HL-60 (cell line): ENCODE measurements around the gene WIZ.

Experiments
- DNase-seq, 2 experiments: peaks; one replicate each; pipeline ENCODE4 v3.0.0-alpha.2; 2010 to 2020; ENCODE audit warnings: low read depth in 1 of 2, low spot score in 1 of 2
- H3K27ac ChIP-seq: fragments of 250-450 bp; sonication (Bioruptor Pico); replicated peaks from 2 replicates; pipeline ENCODE4 v1.5.1; 2020; ENCODE audit warnings: mild to moderate bottlenecking, moderate library complexity
- H3K27me3 ChIP-seq: fragments of 250-450 bp; sonication (Bioruptor Pico); 2 replicates; pipeline ENCODE4 v1.5.1; 2021; ENCODE audit warnings: mild to moderate bottlenecking, moderate library complexity; ENCODE audit not compliant: insufficient read depth, poor library complexity, severe bottlenecking
- H3K4me3 ChIP-seq: replicated peaks from 2 replicates; pipeline ENCODE4 v1.5.1; 2011; ENCODE audit warnings: mild to moderate bottlenecking, control low read depth, low read length; ENCODE audit not compliant: insufficient read depth
- CTCF ChIP-seq: IDR thresholded peaks from one replicate; pipeline ENCODE4 v1.5.1; 2011; ENCODE audit warnings: low read length, control low read depth, inconsistent platforms; ENCODE audit not compliant: insufficient read depth
- GABPA ChIP-seq: IDR thresholded peaks from 2 replicates; pipeline ENCODE4 v1.6.1; 2012; ENCODE audit warnings: low read depth
- POLR2AphosphoS5 ChIP-seq: IDR thresholded peaks from 2 replicates; pipeline ENCODE4 v1.6.1; 2012; ENCODE audit warnings: low read depth
- REST ChIP-seq: IDR thresholded peaks from 2 replicates; pipeline ENCODE4 v1.6.1; 2012; ENCODE audit warnings: low read depth; ENCODE audit not compliant: insufficient replicate concordance
- SPI1 ChIP-seq: IDR thresholded peaks from 2 replicates; pipeline ENCODE4 v1.6.1; 2012; ENCODE audit warnings: low read depth, mild to moderate bottlenecking, borderline replicate concordance

The WIZ gene

GRCh38 chr19:15430526-15431120 lies 19.1 kb downstream of the WIZ start:
- Histone ChIP-seq H3K4me3 (no peak overlapping the region), H3K27me3 (no peaks in the 10 kb centered on the region), H3K27ac (no peak overlapping the region)
- DNase-seq, result no peak
- TF ChIP-seq SPI1 (no peak), GABPA (no peak), POLR2AphosphoS5 (no peak), REST (no peak), CTCF (no peak)

GRCh38 chr19:15429825-15430467 lies 19.8 kb downstream of the WIZ start:
- DNase-seq, result no peak
- H3K27me3 ChIP-seq, result no peaks in the 10 kb centered on the region
- no peak for TF ChIP-seq REST
- no peak for TF ChIP-seq POLR2AphosphoS5
- no peak for TF ChIP-seq SPI1
- TF ChIP-seq CTCF, result no peak
- no peak for TF ChIP-seq GABPA
- no peak overlapping the region for H3K4me3 ChIP-seq
- no peak overlapping the region for H3K27ac ChIP-seq

- H3K27me3 ChIP-seq, result no peaks in the 10 kb centered on the region
- H3K27ac ChIP-seq, result no peak overlapping the region
- no peak for DNase-seq
- TF ChIP-seq POLR2AphosphoS5 (no peak), REST (no peak), CTCF (no peak), SPI1 (no peak), GABPA (no peak)
- H3K4me3 ChIP-seq, result no peak overlapping the region
Measured at GRCh38 chr19:15428956-15429824, 20.6 kb downstream of the WIZ start.
